ENCODE measurements around the gene VPS25.

The VPS25 gene

GRCh38 chr17:42814633-42815399 is 41.6 kb downstream of the VPS25 start:
- POLR2A ChIA-PET = interaction anchor here (0.9 to 1.4 kb wide), 4 partner anchors 9 to 279 kb away, joined by 4 to 5 read pairs (median 4); partner anchors contain the start of genes BECN1 and NAGLU
- TF ChIP-seq PKNOX1 (IDR thresholded peaks at IDR 0.05) = no peak
- TF ChIP-seq ELF4 (IDR thresholded peaks at IDR 0.05) = no peak
- TF ChIP-seq BHLHE40 (IDR thresholded peaks at IDR 0.05; ENCODE audit: borderline replicate concordance) = no peak
- no peak for TF ChIP-seq LEF1 (IDR thresholded peaks at IDR 0.05; ENCODE audit: borderline replicate concordance)
- no peak for TF ChIP-seq ARNT (IDR thresholded peaks at IDR 0.05)
- no peak for TF ChIP-seq L3MBTL2 (conservative IDR thresholded peaks at IDR 0.05)
- no peak for TF ChIP-seq ZNF384 (IDR thresholded peaks at IDR 0.05)
- no peak for TF ChIP-seq FOXA1 (IDR thresholded peaks at IDR 0.05)
- TF ChIP-seq SUZ12 (IDR thresholded peaks at IDR 0.05) = no peak
- no peak for TF ChIP-seq FOXM1 (IDR thresholded peaks at IDR 0.05; ENCODE audit: borderline replicate concordance)
- TF ChIP-seq TARDBP (IDR thresholded peaks at IDR 0.05) = no peak
- no peak for TF ChIP-seq SP1 (IDR thresholded peaks at IDR 0.05)
- no peak for TF ChIP-seq CTBP1 (IDR thresholded peaks at IDR 0.05; ENCODE audit: borderline replicate concordance)
- TF ChIP-seq FOXK2 (IDR thresholded peaks at IDR 0.05) = no peak
- no peak for TF ChIP-seq NFRKB (IDR thresholded peaks at IDR 0.05)
- TF ChIP-seq HDGF (IDR thresholded peaks at IDR 0.05; ENCODE audit: borderline replicate concordance) = no peak
- CTCF ChIA-PET = interaction anchor here (0.6 to 1.4 kb wide), 4 partner anchors 8 to 125 kb away, joined by 3 to 5 read pairs (median 4); no protein-coding TSS in a partner anchor
- no peak for DNase-seq (ENCODE audit: extremely low spot score)

- no peak for DNase-seq (ENCODE audit: extremely low spot score)
- no peak for TF ChIP-seq FOXM1 (IDR thresholded peaks at IDR 0.05; ENCODE audit: borderline replicate concordance)
- no peak for TF ChIP-seq SUZ12 (IDR thresholded peaks at IDR 0.05)
- TF ChIP-seq FOXK2 (IDR thresholded peaks at IDR 0.05) = no peak
- TF ChIP-seq HDGF (IDR thresholded peaks at IDR 0.05; ENCODE audit: borderline replicate concordance) = no peak
- no peak for TF ChIP-seq CTBP1 (IDR thresholded peaks at IDR 0.05; ENCODE audit: borderline replicate concordance)
- TF ChIP-seq L3MBTL2 (conservative IDR thresholded peaks at IDR 0.05) = no peak
- TF ChIP-seq PKNOX1 (IDR thresholded peaks at IDR 0.05) = no peak
- TF ChIP-seq SP1 (IDR thresholded peaks at IDR 0.05) = no peak
- TF ChIP-seq ZNF384 (IDR thresholded peaks at IDR 0.05) = no peak
- TF ChIP-seq LEF1 (IDR thresholded peaks at IDR 0.05; ENCODE audit: borderline replicate concordance) = no peak
- no peak for TF ChIP-seq FOXA1 (IDR thresholded peaks at IDR 0.05)
- ChIA-PET CTCF (interaction anchor here (1.4 kb wide), 1 partner anchor 111 kb away, joined by 3 read pairs; no protein-coding TSS in a partner anchor), POLR2A (interaction anchor here (0.8 kb wide), 1 partner anchor 16 kb away, joined by 3 read pairs; no protein-coding TSS in a partner anchor)
Observed at GRCh38 chr17:42817866-42818265, 44.6 kb downstream of the VPS25 start.

GRCh38 chr17:42818379-42818778 is 45.1 kb downstream of the VPS25 start:
- TF ChIP-seq ZNF384 (IDR thresholded peaks at IDR 0.05) = no peak
- no peak for TF ChIP-seq BHLHE40 (IDR thresholded peaks at IDR 0.05; ENCODE audit: borderline replicate concordance)
- no peak for TF ChIP-seq SP1 (IDR thresholded peaks at IDR 0.05)
- TF ChIP-seq PKNOX1 (IDR thresholded peaks at IDR 0.05) = no peak
- no peak for TF ChIP-seq FOXA1 (IDR thresholded peaks at IDR 0.05)
- no peak for TF ChIP-seq NFRKB (IDR thresholded peaks at IDR 0.05)
- no peak for TF ChIP-seq LEF1 (IDR thresholded peaks at IDR 0.05; ENCODE audit: borderline replicate concordance)
- TF ChIP-seq SUZ12 (IDR thresholded peaks at IDR 0.05) = no peak
- TF ChIP-seq HDGF (IDR thresholded peaks at IDR 0.05; ENCODE audit: borderline replicate concordance) = no peak
- no peak for TF ChIP-seq TARDBP (IDR thresholded peaks at IDR 0.05)
- no peak for TF ChIP-seq ELF4 (IDR thresholded peaks at IDR 0.05)
- TF ChIP-seq FOXM1 (IDR thresholded peaks at IDR 0.05; ENCODE audit: borderline replicate concordance) = no peak
- TF ChIP-seq L3MBTL2 (conservative IDR thresholded peaks at IDR 0.05) = no peak
- CTCF ChIA-PET = interaction anchor here (1.4 kb wide), 1 partner anchor 111 kb away, joined by 3 read pairs; no protein-coding TSS in a partner anchor
- DNase-seq (ENCODE audit: extremely low spot score) = no peak
- POLR2A ChIA-PET = interaction anchor here (0.8 to 2.5 kb wide), 2 partner anchors 15 kb away, joined by 3 to 12 read pairs; partner anchors contain the start of gene PSME3

GRCh38 chr17:42819939-42820535 is 46.8 kb downstream of the VPS25 start:
- POLR2A ChIA-PET = interaction anchor here (1.0 to 2.5 kb wide), 3 partner anchors 13 to 178 kb away, joined by 4 to 12 read pairs (median 4); partner anchors contain the start of genes PSME3 and VPS25
- CTCF ChIA-PET = interaction anchor here (0.6 to 1.2 kb wide), 7 partner anchors 8 to 1518 kb away, joined by 3 to 7 read pairs (median 4); no protein-coding TSS in a partner anchor
- TF ChIP-seq PKNOX1 (IDR thresholded peaks at IDR 0.05) (peak; percentile 92), SP1 (IDR thresholded peaks at IDR 0.05) (no peak), L3MBTL2 (conservative IDR thresholded peaks at IDR 0.05) (no peak), FOXA1 (IDR thresholded peaks at IDR 0.05) (no peak)
- DNase-seq (ENCODE audit: extremely low spot score) = peak; percentile 74

GRCh38 chr17:42821176-42821575 is 47.9 kb downstream of the VPS25 start:
- CTCF ChIA-PET = interaction anchor here (1.2 kb wide), 2 partner anchors 98 to 118 kb away, joined by 4 to 5 read pairs; no protein-coding TSS in a partner anchor
- DNase-seq (ENCODE audit: extremely low spot score) = no peak
- TF ChIP-seq HDGF (IDR thresholded peaks at IDR 0.05; ENCODE audit: borderline replicate concordance) (no peak), CTBP1 (IDR thresholded peaks at IDR 0.05; ENCODE audit: borderline replicate concordance) (no peak), ZNF384 (IDR thresholded peaks at IDR 0.05) (no peak), L3MBTL2 (conservative IDR thresholded peaks at IDR 0.05) (no peak), FOXK2 (IDR thresholded peaks at IDR 0.05) (no peak), PKNOX1 (IDR thresholded peaks at IDR 0.05) (no peak), BHLHE40 (IDR thresholded peaks at IDR 0.05; ENCODE audit: borderline replicate concordance) (no peak), FOXM1 (IDR thresholded peaks at IDR 0.05; ENCODE audit: borderline replicate concordance) (no peak), ELF4 (IDR thresholded peaks at IDR 0.05) (no peak), FOXA1 (IDR thresholded peaks at IDR 0.05) (no peak), TARDBP (IDR thresholded peaks at IDR 0.05) (no peak), SUZ12 (IDR thresholded peaks at IDR 0.05) (no peak), LEF1 (IDR thresholded peaks at IDR 0.05; ENCODE audit: borderline replicate concordance) (no peak), SP1 (IDR thresholded peaks at IDR 0.05) (no peak)
- POLR2A ChIA-PET = no interaction called here
